ENCODE data around the gene KCTD19.

The KCTD19 gene

GRCh38 chr16:67317853-67318252 is 8.7 kb downstream of the KCTD19 start:
- no peak for DNase-seq (ENCODE audit: extremely low read depth, low read depth)
- no peak for TF ChIP-seq CTCF (IDR thresholded peaks at IDR 0.05; ENCODE audit: low read depth, low read length)

GRCh38 chr16:67312719-67313118 is 13.8 kb downstream of the KCTD19 start:
- no peak for TF ChIP-seq CTCF (IDR thresholded peaks at IDR 0.05; ENCODE audit: low read depth, low read length)
- no peak for DNase-seq (ENCODE audit: extremely low read depth, low read depth)

- DNase-seq (ENCODE audit: extremely low read depth, low read depth), result peak; percentile 97
- TF ChIP-seq CTCF (IDR thresholded peaks at IDR 0.05; ENCODE audit: low read depth, low read length), result no peak
These were observed 14.7 kb downstream of the KCTD19 start for GRCh38 chr16:67311607-67312488.

GRCh38 chr16:67310561-67310960 is 16.0 kb downstream of the KCTD19 start:
- TF ChIP-seq CTCF (IDR thresholded peaks at IDR 0.05; ENCODE audit: low read depth, low read length), result no peak
- DNase-seq (ENCODE audit: extremely low read depth, low read depth), result no peak

- no peak for DNase-seq (ENCODE audit: extremely low read depth, low read depth)
- TF ChIP-seq CTCF (IDR thresholded peaks at IDR 0.05; ENCODE audit: low read depth, low read length), result no peak
These were observed 21.1 kb downstream of the KCTD19 start for GRCh38 chr16:67305216-67306071.

GRCh38 chr16:67304020-67304419 is 22.5 kb downstream of the KCTD19 start:
- TF ChIP-seq CTCF (IDR thresholded peaks at IDR 0.05; ENCODE audit: low read depth, low read length), result no peak
- no peak for DNase-seq (ENCODE audit: extremely low read depth, low read depth)

GRCh38 chr16:67302970-67303369 is 23.6 kb downstream of the KCTD19 start:
- no peak for TF ChIP-seq CTCF (IDR thresholded peaks at IDR 0.05; ENCODE audit: low read depth, low read length)
- DNase-seq (ENCODE audit: extremely low read depth, low read depth), result no peak
